Endothelial cell (in vitro differentiated cells): Measurements from ENCODE around the gene NSA2. TPM values are rescaled to one million over a fixed set of nuclear protein-coding genes. Genes with fewer than 3 reads are reported as not detected.
"Not testable (repeated sequence)": the region's sequence is repeated elsewhere in the genome, so short reads cannot be mapped to it uniquely, and the experiment has no call there.

ENCODE experiments used
- DNase-seq: peaks from one replicate; pipeline ENCODE4 v3.0.0; 2021; ENCODE audit warnings: low spot score
- H3K27ac Mint-ChIP-seq: one replicate; pipeline ENCODE4 v1.8.0; 2021; ENCODE audit warnings: mixed read lengths, inconsistent platforms; ENCODE audit not compliant: unreplicated experiment
- H3K27me3 Mint-ChIP-seq: one replicate; pipeline ENCODE4 v1.8.0; 2021; ENCODE audit warnings: mild to moderate bottlenecking, moderate library complexity, mixed read lengths, inconsistent platforms; ENCODE audit not compliant: unreplicated experiment
- H3K36me3 Mint-ChIP-seq: one replicate; pipeline ENCODE4 v1.8.0; 2021; ENCODE audit warnings: mild to moderate bottlenecking, low read depth, mixed read lengths, inconsistent platforms; ENCODE audit not compliant: unreplicated experiment
- H3K4me1 Mint-ChIP-seq: one replicate; pipeline ENCODE4 v1.8.0; 2021; ENCODE audit warnings: mild to moderate bottlenecking, mixed read lengths, inconsistent platforms; ENCODE audit not compliant: unreplicated experiment
- H3K4me3 Mint-ChIP-seq: one replicate; pipeline ENCODE4 v1.8.0; 2021; ENCODE audit warnings: mild to moderate bottlenecking, mixed read lengths, inconsistent platforms; ENCODE audit not compliant: unreplicated experiment
- H3K9me3 Mint-ChIP-seq: one replicate; pipeline ENCODE4 v1.8.0; 2021; ENCODE audit warnings: mixed read lengths, inconsistent platforms; ENCODE audit not compliant: unreplicated experiment
- total RNA-seq: library from RNA; stranded (reverse); fragmentation: NEBNext Ultra II Directional; extraction: Animal tissue kit (Norgen Biotek cat#: 25700); gene quantifications from one replicate; pipeline ENCODE4 v1.2.1, GENCODE V29; 2021; ENCODE audit not compliant: unreplicated experiment
- TF ChIP-seq, protein P1 (sequence below): fragments of 200-600 bp; sonication (generic); IDR thresholded peaks from one replicate; pipeline ENCODE4 v1.5.0; 2021; ENCODE audit warnings: antibody characterized with exemption; ENCODE audit not compliant: unreplicated experiment

The NSA2 gene
- total RNA-seq, 1 donor from 2014 or later = 59.2 TPM

DNA sequence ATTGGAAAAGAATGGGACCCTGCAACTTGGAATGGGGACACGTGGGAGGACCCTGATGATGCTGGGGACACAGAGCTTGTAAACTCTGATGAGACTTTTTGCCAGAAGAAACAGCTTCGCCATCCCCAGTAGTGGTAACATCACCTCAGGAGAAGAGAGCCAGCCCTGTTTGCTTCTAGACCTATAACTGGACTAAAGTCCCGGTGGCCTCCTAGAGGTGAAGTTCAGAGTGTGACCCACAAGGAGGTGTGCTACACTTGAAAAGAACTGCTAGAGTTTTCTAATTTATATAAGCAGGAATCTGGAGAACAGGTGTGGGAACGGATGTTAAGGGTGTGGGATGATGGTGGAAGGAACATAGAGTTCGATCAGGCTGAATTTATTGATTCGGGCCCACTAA, 19.8 kb downstream of the NSA2 start:
- TF ChIP-seq, protein P1, sequence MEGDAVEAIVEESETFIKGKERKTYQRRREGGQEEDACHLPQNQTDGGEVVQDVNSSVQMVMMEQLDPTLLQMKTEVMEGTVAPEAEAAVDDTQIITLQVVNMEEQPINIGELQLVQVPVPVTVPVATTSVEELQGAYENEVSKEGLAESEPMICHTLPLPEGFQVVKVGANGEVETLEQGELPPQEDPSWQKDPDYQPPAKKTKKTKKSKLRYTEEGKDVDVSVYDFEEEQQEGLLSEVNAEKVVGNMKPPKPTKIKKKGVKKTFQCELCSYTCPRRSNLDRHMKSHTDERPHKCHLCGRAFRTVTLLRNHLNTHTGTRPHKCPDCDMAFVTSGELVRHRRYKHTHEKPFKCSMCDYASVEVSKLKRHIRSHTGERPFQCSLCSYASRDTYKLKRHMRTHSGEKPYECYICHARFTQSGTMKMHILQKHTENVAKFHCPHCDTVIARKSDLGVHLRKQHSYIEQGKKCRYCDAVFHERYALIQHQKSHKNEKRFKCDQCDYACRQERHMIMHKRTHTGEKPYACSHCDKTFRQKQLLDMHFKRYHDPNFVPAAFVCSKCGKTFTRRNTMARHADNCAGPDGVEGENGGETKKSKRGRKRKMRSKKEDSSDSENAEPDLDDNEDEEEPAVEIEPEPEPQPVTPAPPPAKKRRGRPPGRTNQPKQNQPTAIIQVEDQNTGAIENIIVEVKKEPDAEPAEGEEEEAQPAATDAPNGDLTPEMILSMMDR = no peak
- no peak overlapping the region for H3K4me3 Mint-ChIP-seq
- no peaks in the 10 kb centered on the region for H3K4me1 Mint-ChIP-seq
- H3K36me3 Mint-ChIP-seq = peaks cover 34% of the 10 kb centered on the region
- H3K9me3 Mint-ChIP-seq = no peaks in the 10 kb centered on the region
- DNase-seq = no peak
- no peak overlapping the region for H3K27ac Mint-ChIP-seq
- no peaks in the 10 kb centered on the region for H3K27me3 Mint-ChIP-seq

DNA sequence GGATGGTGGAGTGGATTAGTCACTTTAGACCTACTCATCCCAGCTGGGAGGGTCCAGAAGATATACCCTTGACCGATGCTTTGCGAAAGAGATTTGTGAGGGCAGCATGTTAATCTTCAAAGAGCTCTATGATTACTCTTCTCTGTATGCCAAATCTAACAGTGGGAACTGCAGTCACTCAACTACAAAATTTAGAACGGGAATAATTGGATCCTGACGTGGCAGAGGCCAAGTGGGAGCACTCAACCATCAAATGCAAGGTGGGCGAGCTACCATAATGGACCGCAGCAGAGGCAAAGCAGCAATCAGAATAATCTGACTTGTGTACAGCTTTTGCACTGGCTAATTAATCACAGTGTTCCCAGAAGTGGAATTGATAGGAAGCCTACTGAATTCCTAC, 20.4 kb downstream of the NSA2 start:
- Mint-ChIP-seq H3K36me3 (peaks cover 40% of the 10 kb centered on the region), H3K4me3 (no peak overlapping the region), H3K27ac (no peak overlapping the region), H3K4me1 (no peaks in the 10 kb centered on the region), H3K27me3 (no peaks in the 10 kb centered on the region), H3K9me3 (no peaks in the 10 kb centered on the region)
- TF ChIP-seq, protein P1 = no peak
- no peak for DNase-seq

DNA sequence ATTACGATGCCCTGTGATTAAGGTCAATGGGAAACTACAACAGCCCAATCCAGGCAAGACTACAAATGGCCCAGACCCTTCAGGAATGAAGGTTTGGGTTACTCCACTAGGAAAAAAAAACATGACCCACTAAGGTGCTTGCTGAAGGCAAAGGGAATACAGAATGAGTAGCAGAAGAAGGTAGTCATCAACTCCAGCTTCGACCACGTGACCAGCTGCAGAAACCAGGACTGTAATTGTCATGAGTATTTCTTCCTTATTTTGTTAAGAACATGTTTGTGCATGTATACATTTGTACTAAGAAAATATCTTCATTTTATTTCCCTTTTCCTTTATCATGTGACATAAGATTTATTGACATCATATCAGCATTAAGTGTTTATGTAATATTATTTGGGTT, 24.6 kb downstream of the NSA2 start:
- H3K36me3 Mint-ChIP-seq = peaks cover 46% of the 10 kb centered on the region
- not testable (repeated sequence) for H3K9me3 Mint-ChIP-seq, H3K27me3 Mint-ChIP-seq, DNase-seq, H3K27ac Mint-ChIP-seq, H3K4me3 Mint-ChIP-seq, H3K4me1 Mint-ChIP-seq

DNA sequence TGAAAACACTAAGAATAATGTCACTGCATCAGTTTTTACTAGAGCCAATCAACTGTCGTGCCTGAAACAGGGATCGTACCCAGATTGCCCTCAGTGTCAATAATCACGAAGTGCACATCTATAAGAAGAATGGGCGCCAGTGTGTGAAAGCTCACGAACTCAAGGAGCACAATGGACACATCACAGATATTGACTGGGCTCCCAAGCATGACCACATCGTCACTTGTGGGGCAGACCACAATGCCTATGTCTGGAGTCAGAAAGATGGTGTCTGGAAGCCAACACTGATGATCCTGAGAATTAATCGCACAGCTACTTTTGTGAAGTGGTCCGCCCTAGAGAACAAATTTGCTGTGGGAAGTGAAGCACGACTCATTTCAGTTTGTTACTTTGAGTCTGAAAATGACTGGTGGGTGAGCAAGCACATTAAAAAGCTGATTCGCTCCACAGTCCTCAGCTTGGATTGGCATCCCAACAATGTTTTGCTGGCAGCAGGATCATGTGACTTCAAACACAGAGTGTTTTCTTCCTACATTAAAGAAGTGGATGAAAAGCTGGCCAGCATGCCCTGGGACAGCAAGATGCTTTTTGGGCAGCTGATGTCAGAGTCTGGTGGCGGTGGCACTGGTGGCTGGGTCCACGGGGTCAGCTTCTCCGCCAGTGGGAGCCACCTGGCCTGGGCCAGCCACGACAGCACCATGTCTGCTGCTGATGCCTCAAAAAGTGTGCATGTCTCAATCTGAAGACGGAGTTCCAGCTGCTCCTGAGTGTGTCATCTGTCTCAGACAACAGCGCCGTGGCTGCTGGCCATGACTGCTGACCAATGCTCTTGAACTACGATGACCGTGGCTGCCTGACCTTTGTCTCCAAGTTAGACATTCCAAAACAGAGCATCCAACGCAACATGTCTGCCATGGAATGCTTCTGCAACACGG, 32.2 kb downstream of the NSA2 start:
- H3K4me1 Mint-ChIP-seq = no peaks in the 10 kb centered on the region
- H3K4me3 Mint-ChIP-seq = no peak overlapping the region
- H3K27ac Mint-ChIP-seq = no peak overlapping the region
- DNase-seq = no peak
- H3K9me3 Mint-ChIP-seq = no peaks in the 10 kb centered on the region
- H3K27me3 Mint-ChIP-seq = no peaks in the 10 kb centered on the region
- no peaks in the 10 kb centered on the region for H3K36me3 Mint-ChIP-seq
- TF ChIP-seq, protein P1 = no peak

DNA sequence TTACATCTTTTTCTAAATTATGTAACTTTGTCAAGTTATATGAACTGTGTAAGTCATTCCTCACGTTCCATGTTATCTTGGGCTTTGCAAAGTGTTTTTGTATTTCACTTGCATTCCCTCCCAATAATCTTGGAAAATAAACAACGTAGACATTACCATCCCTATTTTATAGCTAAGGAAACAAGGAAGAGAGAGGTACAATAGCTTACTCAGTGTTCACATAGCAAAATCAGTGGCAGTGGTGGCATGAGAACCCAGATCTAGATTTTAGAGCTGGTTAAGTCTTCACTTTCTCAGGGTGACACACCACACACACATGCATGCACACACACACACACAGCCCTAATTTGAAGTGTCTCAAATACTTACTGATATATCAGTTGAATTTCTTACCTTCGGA, 34.1 kb downstream of the NSA2 start:
- no peak overlapping the region for H3K27ac Mint-ChIP-seq
- H3K9me3 Mint-ChIP-seq = no peaks in the 10 kb centered on the region
- DNase-seq = no peak
- H3K4me1 Mint-ChIP-seq = no peaks in the 10 kb centered on the region
- no peaks in the 10 kb centered on the region for H3K36me3 Mint-ChIP-seq
- H3K27me3 Mint-ChIP-seq = no peaks in the 10 kb centered on the region
- no peak overlapping the region for H3K4me3 Mint-ChIP-seq
- TF ChIP-seq, protein P1 = no peak
